Measurements from ENCODE around the gene L3MBTL4.

L3MBTL4 gene

DNA sequence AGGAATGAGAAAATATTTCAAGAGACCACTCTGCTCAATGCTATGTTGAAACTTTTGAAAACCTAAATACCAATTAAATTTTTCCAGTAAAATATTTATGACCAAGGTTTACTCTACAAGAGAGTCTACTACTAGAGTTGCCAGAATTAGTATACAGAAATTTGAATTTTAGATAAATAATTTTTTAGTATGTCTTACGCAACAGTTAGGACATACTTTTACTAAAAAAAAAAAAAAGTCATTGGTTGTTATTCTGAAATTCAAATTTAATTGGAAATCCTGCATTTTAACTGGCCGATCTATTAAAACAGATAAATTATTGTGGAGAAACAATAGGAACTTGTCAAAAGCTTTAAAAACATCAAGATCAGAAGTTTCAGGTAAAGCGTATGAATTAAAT, 470.3 kb downstream of the L3MBTL4 start:
- no peak for DNase-seq

DNA sequence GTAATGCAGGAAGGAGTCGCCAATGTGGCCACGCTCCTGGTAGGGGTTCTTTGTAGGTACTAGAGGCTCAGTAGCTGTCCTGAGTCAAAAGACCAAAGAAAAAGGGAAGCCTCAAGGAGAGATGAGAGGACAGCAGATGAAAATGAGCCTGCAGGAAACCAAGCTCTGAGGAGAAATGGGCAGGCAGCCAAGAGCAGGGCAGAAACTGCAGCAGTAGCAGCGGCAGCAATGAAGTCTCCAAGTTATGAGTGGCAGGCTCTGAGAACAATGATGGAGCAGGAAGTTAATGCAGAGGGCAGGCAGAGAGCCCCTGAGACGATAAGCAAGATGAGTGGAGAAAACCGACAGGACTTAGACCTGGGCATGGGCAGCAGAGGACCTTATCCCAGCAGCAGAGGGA, 471.2 kb downstream of the L3MBTL4 start:
- no peak for DNase-seq

- DNase-seq = no peak
Observed at GRCh38 chr18:5942591-5942990, 472.1 kb downstream of the L3MBTL4 start.

DNA sequence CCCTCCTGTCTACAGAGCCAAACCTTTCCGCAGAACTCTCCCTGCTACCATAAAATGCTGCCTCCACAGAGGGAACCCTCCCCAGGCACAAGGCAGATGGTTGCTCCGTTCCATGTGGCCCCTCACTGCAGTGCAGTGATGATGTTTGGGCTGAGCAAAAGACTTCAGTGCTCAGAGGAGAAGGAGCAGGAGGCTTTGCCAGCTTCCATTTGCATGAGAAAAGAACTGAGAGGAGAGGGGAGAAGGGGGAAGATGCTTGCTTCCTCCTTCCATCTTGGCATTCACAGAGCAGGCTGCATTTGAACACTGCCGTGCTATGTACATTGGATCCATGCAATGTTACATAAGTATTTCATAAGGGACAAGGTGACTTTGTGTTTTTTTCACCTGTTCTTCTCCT, 472.8 kb downstream of the L3MBTL4 start:
- DNase-seq = no peak

DNA sequence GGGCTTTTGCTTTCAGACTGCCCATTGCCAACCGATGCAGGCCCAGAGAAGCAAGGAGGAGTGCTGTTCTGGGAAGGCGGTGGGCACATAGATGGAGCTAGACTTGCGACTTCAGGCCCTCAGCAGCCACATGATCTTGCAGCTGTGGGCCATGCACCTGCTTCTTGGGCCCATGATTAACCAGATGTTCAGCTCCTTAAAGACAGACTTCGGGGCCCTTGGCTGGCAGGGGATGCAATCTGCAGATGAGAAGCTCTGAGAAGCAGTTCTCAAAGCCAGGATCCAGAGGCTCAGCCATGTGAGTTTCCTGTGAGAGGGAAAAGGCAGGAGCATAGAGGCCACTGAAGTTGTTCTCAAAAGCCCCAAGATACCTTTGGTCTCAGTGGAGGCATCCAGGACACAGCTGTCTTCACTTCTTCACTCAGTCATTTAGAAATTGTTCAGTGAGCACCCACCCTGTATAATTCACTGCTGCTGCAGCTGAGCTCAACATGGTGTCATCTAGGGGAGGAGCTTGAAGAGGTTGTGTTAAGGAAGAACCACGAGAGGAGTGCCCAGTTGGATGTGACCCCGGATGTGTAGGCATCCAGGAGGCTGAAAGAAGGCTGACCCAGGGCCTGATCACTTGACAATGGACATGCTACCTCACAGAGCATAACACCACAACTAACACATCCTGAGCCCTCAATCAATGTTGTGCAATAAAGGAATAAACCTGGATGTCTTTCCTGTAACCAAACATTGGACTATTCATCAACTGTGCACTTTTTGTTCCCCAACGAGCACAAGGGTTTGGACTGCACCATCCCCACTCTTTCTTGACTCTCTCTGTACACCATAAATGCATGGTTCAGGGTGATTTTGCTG, 474.7 kb downstream of the L3MBTL4 start:
- DNase-seq = no peak

DNA sequence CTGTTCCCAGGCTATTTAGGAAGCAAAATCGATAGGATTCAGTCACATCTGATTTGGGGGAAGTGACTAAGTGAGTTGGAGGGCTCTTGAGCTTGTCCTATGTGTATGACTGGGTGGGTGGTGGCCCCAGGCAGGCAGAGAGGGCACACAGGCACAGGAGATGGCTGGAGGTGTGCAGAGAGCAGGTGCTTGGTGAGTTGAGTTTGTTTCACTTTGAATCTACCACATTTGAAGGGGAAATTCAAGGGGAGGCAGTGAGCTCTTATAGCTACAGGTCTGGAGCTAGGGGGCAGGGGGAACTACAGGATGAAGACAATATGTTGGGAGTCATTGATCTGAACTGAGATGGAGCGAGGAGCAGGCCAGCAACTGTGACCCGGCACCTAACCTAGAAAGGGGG, 476.9 kb downstream of the L3MBTL4 start:
- DNase-seq = no peak

- no peak for DNase-seq
Observed at GRCh38 chr18:5937121-5937520, 477.6 kb downstream of the L3MBTL4 start.

DNA sequence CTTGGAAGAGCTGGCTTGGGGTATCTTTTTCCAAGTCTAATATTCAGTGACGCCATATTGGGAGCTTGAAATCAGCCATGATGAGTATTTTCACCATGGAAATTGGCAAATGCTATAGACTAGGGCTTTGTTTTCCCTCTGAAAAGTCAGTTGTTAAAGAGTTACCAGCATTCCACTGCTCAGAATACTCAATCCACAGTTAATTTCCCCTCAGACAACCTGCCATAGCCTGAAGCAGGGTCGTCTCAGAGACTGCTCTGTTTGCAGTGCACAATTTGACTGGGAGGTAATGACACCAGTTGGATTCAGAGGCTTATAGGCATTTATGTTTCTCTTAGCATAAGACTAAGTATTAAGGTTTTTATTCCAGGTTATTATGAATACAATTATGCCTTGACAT, 483.9 kb downstream of the L3MBTL4 start:
- DNase-seq = no peak

GRCh38 chr18:5918205-5918858, 496.4 kb downstream of the L3MBTL4 start:
- no peak for DNase-seq

DNA sequence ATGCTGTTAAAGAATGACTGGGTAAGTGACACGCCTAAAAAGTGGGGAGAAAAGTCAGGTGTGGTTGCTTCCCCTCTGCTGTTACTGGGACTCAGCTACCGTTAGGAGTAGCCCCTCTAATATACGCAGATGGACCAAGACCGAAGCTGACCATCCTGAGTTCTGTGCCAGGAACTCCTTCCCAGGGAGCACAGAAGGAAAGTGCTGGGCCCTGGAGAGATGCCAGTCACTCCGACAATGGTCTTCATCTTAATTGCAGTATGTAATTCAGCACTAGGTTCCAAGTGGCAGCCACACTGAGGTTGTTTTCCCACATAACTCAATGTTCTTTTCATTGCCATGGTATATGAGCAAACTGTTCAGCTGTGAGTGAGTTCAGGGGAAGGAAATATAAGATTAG, 499.8 kb downstream of the L3MBTL4 start:
- no peak for DNase-seq

DNA sequence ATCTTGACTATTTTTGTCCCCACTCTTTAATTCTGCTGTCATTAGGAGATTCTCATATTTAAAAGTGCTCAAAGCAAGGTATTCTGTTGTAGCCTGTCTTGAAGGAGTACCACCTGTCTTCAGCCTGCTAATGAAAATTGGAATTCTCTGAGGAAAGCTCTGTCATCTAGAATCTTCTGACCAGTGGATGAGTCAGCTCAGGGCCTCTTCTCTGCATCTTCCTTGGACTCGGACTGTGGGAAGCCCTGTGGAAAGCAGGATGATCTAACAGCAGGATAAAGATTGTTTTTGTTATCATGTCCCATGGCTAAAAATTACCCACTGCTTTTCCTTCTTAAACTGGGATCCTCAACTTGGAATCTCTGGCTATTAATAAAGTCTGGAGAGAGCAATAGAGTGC, 500.7 kb downstream of the L3MBTL4 start:
- no peak for DNase-seq

- DNase-seq = no peak
Observed at GRCh38 chr18:5912566-5912965, 502.1 kb downstream of the L3MBTL4 start.

- DNase-seq = no peak
Observed at GRCh38 chr18:5909125-5909524, 505.6 kb downstream of the L3MBTL4 start.
